HG02943 (cell line): ENCODE data around the gene SPR.

Experiments used
- ATAC-seq: cut with Tn5 transposase; IDR thresholded peaks from one replicate; pipeline ENCODE4 v1.9.1; 2021; ENCODE audit warnings: mild to moderate bottlenecking, low read depth, moderate library complexity; ENCODE audit not compliant: unreplicated experiment

Gene SPR

GRCh38 chr2:72927619-72928550, 40.7 kb downstream of the SPR start:
- ATAC-seq: no peak

- no peak for ATAC-seq
Observed at GRCh38 chr2:72929010-72929409, 41.8 kb downstream of the SPR start.

- no peak for ATAC-seq
Observed at GRCh38 chr2:72931280-72931910, 44.2 kb downstream of the SPR start.

- no peak for ATAC-seq
Observed at GRCh38 chr2:72932045-72932740, 45.0 kb downstream of the SPR start.

GRCh38 chr2:72932805-72933204, 45.6 kb downstream of the SPR start:
- ATAC-seq: no peak

GRCh38 chr2:72933207-72933606, 46.0 kb downstream of the SPR start:
- ATAC-seq: no peak

GRCh38 chr2:72933646-72934151, 46.5 kb downstream of the SPR start:
- ATAC-seq: no peak

GRCh38 chr2:72934683-72935610, 47.7 kb downstream of the SPR start:
- ATAC-seq: no peak

GRCh38 chr2:72935611-72935957, 48.4 kb downstream of the SPR start:
- ATAC-seq: no peak

- ATAC-seq: no peak
Observed at GRCh38 chr2:72936660-72937355, 49.6 kb downstream of the SPR start.

- no peak for ATAC-seq
Observed at GRCh38 chr2:72937356-72937669, 50.1 kb downstream of the SPR start.

- ATAC-seq: no peak
Observed at GRCh38 chr2:72938455-72938854, 51.2 kb downstream of the SPR start.

- no peak for ATAC-seq
Observed at GRCh38 chr2:72940361-72940760, 53.2 kb downstream of the SPR start.

- no peak for ATAC-seq
Observed at GRCh38 chr2:72940786-72941185, 53.6 kb downstream of the SPR start.
